Erythroblast (primary cell): Measurements from ENCODE around the gene ZNF132.

Source experiments
- GATA1 ChIP-seq: IDR thresholded peaks from 2 replicates; pipeline ENCODE4 v1.6.1; 2011; ENCODE audit warnings: low read depth, mild to moderate bottlenecking, control low read depth, low read length, moderate library complexity
- POLR2A ChIP-seq: IDR thresholded peaks from 2 replicates; pipeline ENCODE4 v1.6.1; 2011; ENCODE audit warnings: mild to moderate bottlenecking, low read length

GRCh38 chr19:58453743-58454142 lies 13.8 kb upstream of the ZNF132 start:
- no peak for TF ChIP-seq POLR2A
- no peak for TF ChIP-seq GATA1
